Thoracic aorta (tissue), 2 donors: ENCODE measurements around the gene SRRM1. TPM values are rescaled to one million over a fixed set of nuclear protein-coding genes. Genes with fewer than 3 reads are reported as not detected.

Source experiments
- ATAC-seq: fragments of 150-250 bp; one replicate; pipeline ENCODE4 v1.8.0; 2017; ENCODE audit warnings: low read depth; ENCODE audit not compliant: insufficient number of reproducible peaks, low FRiP score
- DNase-seq: peaks from one replicate; pipeline ENCODE4 v3.0.0-alpha.2; 2020; ENCODE audit warnings: low spot score
- H3K27ac ChIP-seq, 2 donors: fragments of 200-600 bp; sonication (generic); 1 replicate in 1 of 2; 2 replicates in 1 of 2; pipeline ENCODE4 v1.5.1; 2016; ENCODE audit warnings: mild to moderate bottlenecking in 2 of 2, moderate library complexity in 2 of 2
- H3K27me3 ChIP-seq: fragments of 200-600 bp; sonication (generic); replicated peaks from 2 replicates; pipeline ENCODE4 v1.6.0; 2016; ENCODE audit warnings: mild to moderate bottlenecking; ENCODE audit not compliant: insufficient read depth
- H3K36me3 ChIP-seq: fragments of 200-600 bp; sonication (generic); one replicate; pipeline ENCODE4 v1.5.1; 2016
- H3K4me1 ChIP-seq, 2 donors: fragments of 200-600 bp; sonication (generic); 1 replicate in 1 of 2; 2 replicates in 1 of 2; pipeline versions ENCODE4 v1.5.1 to v1.6.0; 2016; ENCODE audit warnings: low read depth in 2 of 2, mild to moderate bottlenecking in 1 of 2; ENCODE audit not compliant: control insufficient read depth in 1 of 2
- H3K4me3 ChIP-seq: fragments of 200-600 bp; sonication (generic); 2 replicates; pipeline ENCODE4 v1.5.1; 2016; ENCODE audit warnings: mild to moderate bottlenecking
- H3K9me3 ChIP-seq: fragments of 200-600 bp; sonication (generic); 2 replicates; pipeline ENCODE4 v1.5.1; 2016
- total RNA-seq, 2 donors: library from RNA; depleted of rRNA; stranded (reverse); fragments of >200 nt; gene quantifications; one replicate each; pipeline versions ENCODE4 v1.1.0 to v1.2.3, GENCODE V29; 2016
- TF ChIP-seq, protein P1 (sequence below): fragments of 200-600 bp; sonication (generic); IDR thresholded peaks from one replicate; pipeline ENCODE4 v1.5.1; 2019; ENCODE audit warnings: antibody characterized with exemption

SRRM1 gene
- total RNA-seq, 2 donors from 2014 or later = 57.0 to 181 TPM

DNA sequence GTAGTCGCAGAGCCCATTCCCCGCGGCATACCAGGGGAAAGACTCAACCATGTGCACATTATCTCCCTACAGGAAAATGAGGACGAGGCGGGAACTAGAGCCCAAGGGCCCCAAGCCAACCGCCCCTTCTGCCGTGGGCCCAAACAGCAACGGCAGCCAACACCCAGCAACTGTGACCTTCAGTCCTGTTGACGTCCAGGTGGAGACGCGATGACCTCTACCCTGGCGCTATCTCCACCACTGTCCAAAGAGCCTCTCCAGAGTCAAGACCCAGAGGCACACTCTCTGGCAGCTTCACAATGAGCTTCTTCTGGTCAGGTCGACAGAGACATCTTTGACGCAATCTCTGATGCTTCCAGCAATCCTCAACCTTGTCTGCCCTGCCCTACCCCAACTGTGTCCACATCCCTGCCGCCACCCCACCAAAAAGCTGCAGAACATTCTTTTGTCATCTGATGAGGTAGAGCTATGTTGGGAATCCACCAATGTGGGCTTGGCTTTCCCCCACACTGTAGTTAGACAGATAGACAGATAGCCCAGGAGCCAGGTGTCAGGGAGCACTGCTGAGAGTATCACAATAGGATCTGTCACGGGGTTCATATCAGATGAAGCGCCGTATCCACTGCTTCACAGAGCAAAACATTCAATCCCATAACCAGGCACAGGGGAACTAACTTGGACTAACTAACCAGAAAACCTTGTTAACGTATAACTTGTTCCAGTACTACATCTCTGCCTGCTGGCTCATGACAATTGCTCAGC lies 37.4 kb upstream of the SRRM1 start:
- ATAC-seq (no peak), DNase-seq (no peak)
- Histone ChIP-seq H3K27ac (no peak overlapping the region), H3K36me3 (no peaks in the 10 kb centered on the region), H3K9me3 (no peaks in the 10 kb centered on the region), H3K4me1 (no peaks in the 10 kb centered on the region), H3K27me3 (no peaks in the 10 kb centered on the region), H3K4me3 (no peak overlapping the region)
- TF ChIP-seq, protein P1, sequence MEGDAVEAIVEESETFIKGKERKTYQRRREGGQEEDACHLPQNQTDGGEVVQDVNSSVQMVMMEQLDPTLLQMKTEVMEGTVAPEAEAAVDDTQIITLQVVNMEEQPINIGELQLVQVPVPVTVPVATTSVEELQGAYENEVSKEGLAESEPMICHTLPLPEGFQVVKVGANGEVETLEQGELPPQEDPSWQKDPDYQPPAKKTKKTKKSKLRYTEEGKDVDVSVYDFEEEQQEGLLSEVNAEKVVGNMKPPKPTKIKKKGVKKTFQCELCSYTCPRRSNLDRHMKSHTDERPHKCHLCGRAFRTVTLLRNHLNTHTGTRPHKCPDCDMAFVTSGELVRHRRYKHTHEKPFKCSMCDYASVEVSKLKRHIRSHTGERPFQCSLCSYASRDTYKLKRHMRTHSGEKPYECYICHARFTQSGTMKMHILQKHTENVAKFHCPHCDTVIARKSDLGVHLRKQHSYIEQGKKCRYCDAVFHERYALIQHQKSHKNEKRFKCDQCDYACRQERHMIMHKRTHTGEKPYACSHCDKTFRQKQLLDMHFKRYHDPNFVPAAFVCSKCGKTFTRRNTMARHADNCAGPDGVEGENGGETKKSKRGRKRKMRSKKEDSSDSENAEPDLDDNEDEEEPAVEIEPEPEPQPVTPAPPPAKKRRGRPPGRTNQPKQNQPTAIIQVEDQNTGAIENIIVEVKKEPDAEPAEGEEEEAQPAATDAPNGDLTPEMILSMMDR = no peak

DNA sequence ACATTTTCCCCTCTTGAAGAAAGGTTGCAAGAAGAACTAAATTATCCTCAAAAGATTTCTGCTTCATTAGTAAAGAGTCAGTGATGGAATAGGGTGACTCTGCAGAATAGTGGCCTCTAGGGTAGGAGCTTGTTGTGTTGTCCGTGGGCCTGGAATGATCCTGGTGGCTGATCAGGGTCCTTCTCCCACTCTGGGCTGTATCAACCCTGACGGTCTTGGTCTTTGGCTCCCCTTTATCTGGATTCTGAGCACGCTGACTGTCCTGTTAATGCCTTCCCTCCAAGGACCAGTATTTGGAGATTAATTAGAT lies 36.9 kb upstream of the SRRM1 start:
- Histone ChIP-seq H3K27ac (no peak overlapping the region), H3K27me3 (no peaks in the 10 kb centered on the region), H3K9me3 (no peaks in the 10 kb centered on the region), H3K4me1 (no peaks in the 10 kb centered on the region), H3K36me3 (no peaks in the 10 kb centered on the region), H3K4me3 (no peak overlapping the region)
- DNase-seq (no peak), ATAC-seq (no peak)
- TF ChIP-seq, protein P1 = no peak

DNA sequence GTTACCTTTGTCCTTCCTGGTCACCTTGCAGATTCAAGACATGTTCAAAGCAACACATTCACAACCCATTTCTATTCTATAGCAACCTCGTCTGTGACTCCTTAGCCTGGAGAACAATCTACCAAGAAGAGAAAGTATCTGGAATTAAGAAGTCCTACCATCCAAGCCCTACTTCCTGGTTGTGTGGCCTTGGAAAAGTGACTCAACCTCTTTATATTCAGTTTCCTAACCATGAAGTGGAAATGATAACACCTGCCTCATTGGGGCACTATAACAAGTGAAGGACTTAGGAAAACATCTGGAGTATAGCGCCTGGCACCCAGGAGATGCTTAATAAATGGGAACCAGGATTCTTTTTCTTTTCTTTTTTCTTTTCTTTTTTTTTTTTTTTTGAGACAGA lies 36.5 kb upstream of the SRRM1 start:
- TF ChIP-seq, protein P1 = no peak
- Histone ChIP-seq H3K27ac (no peak overlapping the region), H3K36me3 (no peaks in the 10 kb centered on the region), H3K9me3 (no peaks in the 10 kb centered on the region), H3K27me3 (no peaks in the 10 kb centered on the region), H3K4me1 (no peaks in the 10 kb centered on the region), H3K4me3 (no peak overlapping the region)
- ATAC-seq (no peak), DNase-seq (no peak)

DNA sequence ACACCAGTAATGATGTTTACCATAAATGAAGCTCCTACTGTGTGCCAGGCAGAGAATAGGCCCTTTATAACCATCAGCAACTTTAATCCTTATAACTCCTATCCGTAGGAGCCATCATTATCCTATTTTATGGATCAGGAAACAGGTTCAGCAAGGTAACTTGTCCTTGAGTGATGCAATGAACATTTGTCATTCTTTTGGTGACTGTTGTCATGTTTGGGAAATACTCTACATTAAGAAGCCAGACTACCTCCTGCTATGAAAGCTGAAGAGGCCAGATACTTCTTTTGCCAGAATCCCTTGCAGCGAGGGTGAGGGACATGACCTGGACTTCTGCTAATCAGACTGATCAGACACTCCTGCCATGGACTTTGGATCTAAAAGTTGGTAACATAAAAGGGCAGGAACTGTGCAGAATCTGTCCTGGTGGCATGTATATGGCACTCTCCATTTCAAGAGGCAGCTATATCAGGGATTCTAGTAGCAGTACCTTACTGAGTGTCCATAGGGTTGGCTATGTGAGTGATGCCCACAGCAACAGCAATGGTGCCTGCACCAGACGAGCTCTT lies 33.1 kb upstream of the SRRM1 start:
- TF ChIP-seq, protein P1 = no peak
- H3K9me3 ChIP-seq = no peaks in the 10 kb centered on the region
- H3K27me3 ChIP-seq = no peaks in the 10 kb centered on the region
- no peaks in the 10 kb centered on the region for H3K36me3 ChIP-seq
- no peak overlapping the region for H3K27ac ChIP-seq
- H3K4me1 ChIP-seq = no peaks in the 10 kb centered on the region
- no peak for ATAC-seq
- DNase-seq = no peak
- H3K4me3 ChIP-seq = no peak overlapping the region

DNA sequence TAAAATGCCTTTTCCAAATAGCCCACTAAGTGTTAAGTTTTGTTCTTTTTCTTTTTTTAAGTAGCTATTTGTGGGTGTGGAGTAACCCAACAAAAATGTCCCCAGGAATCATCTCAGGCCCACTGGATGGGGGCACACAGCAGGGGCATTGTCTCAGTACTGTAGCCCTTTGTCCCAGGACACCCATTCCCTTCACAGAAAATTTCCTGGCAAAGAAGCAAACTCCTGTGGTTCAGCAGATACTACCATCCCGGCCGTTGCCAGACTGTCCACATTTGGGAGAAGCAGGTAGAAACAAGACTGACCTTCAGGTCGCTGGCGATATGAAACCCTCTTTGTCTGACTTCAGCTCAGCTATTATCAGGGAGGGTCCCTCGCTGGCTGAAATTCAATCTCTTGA lies 23.7 kb upstream of the SRRM1 start:
- no peaks in the 10 kb centered on the region for H3K4me1 ChIP-seq
- H3K4me3 ChIP-seq = no peak overlapping the region
- no peak overlapping the region for H3K27ac ChIP-seq
- H3K27me3 ChIP-seq = no peaks in the 10 kb centered on the region
- no peak for DNase-seq
- H3K36me3 ChIP-seq = no peaks in the 10 kb centered on the region
- no peaks in the 10 kb centered on the region for H3K9me3 ChIP-seq
- TF ChIP-seq, protein P1 = no peak
- ATAC-seq = no peak
